ENCODE data around the gene FBXO33.

Gene FBXO33

GRCh38 chr14:39432179-39432618, at the start of gene FBXO33:
Gene FBXO33 (minus strand): TSS chr14:39432433. CDS start chr14:39432162, 271 bp downstream.
- TF ChIP-seq TEAD4 (IDR thresholded peaks at IDR 0.05): no peak
- no peak for TF ChIP-seq CEBPB (IDR thresholded peaks at IDR 0.05)
- TF ChIP-seq, protein P1, sequence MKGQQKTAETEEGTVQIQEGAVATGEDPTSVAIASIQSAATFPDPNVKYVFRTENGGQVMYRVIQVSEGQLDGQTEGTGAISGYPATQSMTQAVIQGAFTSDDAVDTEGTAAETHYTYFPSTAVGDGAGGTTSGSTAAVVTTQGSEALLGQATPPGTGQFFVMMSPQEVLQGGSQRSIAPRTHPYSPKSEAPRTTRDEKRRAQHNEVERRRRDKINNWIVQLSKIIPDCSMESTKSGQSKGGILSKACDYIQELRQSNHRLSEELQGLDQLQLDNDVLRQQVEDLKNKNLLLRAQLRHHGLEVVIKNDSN (IDR thresholded peaks at IDR 0.05): peak; percentile 93
- no peak for TF ChIP-seq REST (IDR thresholded peaks at IDR 0.05; ENCODE audit: low read depth)
- no peak for TF ChIP-seq YY1 (IDR thresholded peaks at IDR 0.05; ENCODE audit: low read depth)
- 0 out of 2 replicates have a peak, but pooled peaks have one; percentile 17 for TF ChIP-seq CREB1 (IDR thresholded peaks at IDR 0.05; ENCODE audit: low read depth)
- TF ChIP-seq EP300 (IDR thresholded peaks at IDR 0.05; ENCODE audit: borderline replicate concordance): peak; percentile 43; the same call in 1 of the 2 replicates
- no peak for TF ChIP-seq NFIC (IDR thresholded peaks at IDR 0.05)

- TF ChIP-seq NFIC (IDR thresholded peaks at IDR 0.05): no peak
- TF ChIP-seq TAF1 (IDR thresholded peaks at IDR 0.05; ENCODE audit: low read depth): no peak
- no peak for TF ChIP-seq TEAD4 (IDR thresholded peaks at IDR 0.05)
- TF ChIP-seq, protein P1 (IDR thresholded peaks at IDR 0.05): no peak
- no peak for TF ChIP-seq EGR1 (IDR thresholded peaks at IDR 0.05)
- TF ChIP-seq RAD21 (IDR thresholded peaks at IDR 0.05; ENCODE audit: low read depth): no peak
- TF ChIP-seq CREB1 (IDR thresholded peaks at IDR 0.05; ENCODE audit: low read depth): no peak
- no peak for TF ChIP-seq ZBTB7A (IDR thresholded peaks at IDR 0.05; ENCODE audit: low read depth)
- no peak for TF ChIP-seq CEBPB (IDR thresholded peaks at IDR 0.05)
- no peak for TF ChIP-seq EP300 (IDR thresholded peaks at IDR 0.05; ENCODE audit: borderline replicate concordance)
- TF ChIP-seq MAX (IDR thresholded peaks at IDR 0.05): no peak
- no peak for TF ChIP-seq YY1 (IDR thresholded peaks at IDR 0.05; ENCODE audit: low read depth)
- no peak for TF ChIP-seq FOXM1 (IDR thresholded peaks at IDR 0.05; ENCODE audit: borderline replicate concordance, low read depth)
- no peak for TF ChIP-seq REST (IDR thresholded peaks at IDR 0.05; ENCODE audit: low read depth)
Measured at GRCh38 chr14:39474416-39474911, 42.2 kb upstream of the FBXO33 start.

GRCh38 chr14:39472078-39472477, 39.8 kb upstream of the FBXO33 start:
- no peak for TF ChIP-seq ZBTB7A (IDR thresholded peaks at IDR 0.05; ENCODE audit: low read depth)

- no peak for TF ChIP-seq CREB1 (IDR thresholded peaks at IDR 0.05; ENCODE audit: low read depth)
- TF ChIP-seq RAD21 (IDR thresholded peaks at IDR 0.05; ENCODE audit: low read depth): 0 out of 2 replicates have a peak, but pooled peaks have one; percentile 8
Measured at GRCh38 chr14:39469094-39469710, 37.0 kb upstream of the FBXO33 start.

GRCh38 chr14:39467889-39468524, 35.8 kb upstream of the FBXO33 start:
- no peak for TF ChIP-seq ZBTB7A (IDR thresholded peaks at IDR 0.05; ENCODE audit: low read depth)
- TF ChIP-seq RAD21 (IDR thresholded peaks at IDR 0.05; ENCODE audit: low read depth): peak; percentile 66
- no peak for TF ChIP-seq TCF12 (IDR thresholded peaks at IDR 0.05; ENCODE audit: low read depth)
- no peak for TF ChIP-seq TEAD4 (IDR thresholded peaks at IDR 0.05)
- no peak for TF ChIP-seq MAX (IDR thresholded peaks at IDR 0.05)
- no peak for TF ChIP-seq EP300 (IDR thresholded peaks at IDR 0.05; ENCODE audit: borderline replicate concordance)
- TF ChIP-seq NFIC (IDR thresholded peaks at IDR 0.05): no peak
- no peak for TF ChIP-seq CEBPB (IDR thresholded peaks at IDR 0.05)

- 0 out of 2 replicates have a peak, but pooled peaks have one; percentile 22 for TF ChIP-seq CEBPB (IDR thresholded peaks at IDR 0.05)
- TF ChIP-seq ZBTB7A (IDR thresholded peaks at IDR 0.05; ENCODE audit: low read depth): no peak
Measured at GRCh38 chr14:39459795-39460478, 27.7 kb upstream of the FBXO33 start.
